Stomach (tissue), 4 donors: Measurements from ENCODE around the gene C2CD4C.

Source experiments
- CTCF ChIP-seq, 7 experiments: fragments of 450-650 bp in 4 of 7; fragments of 200-600 bp in 3 of 7; sonication (generic) in 3 of 7; IDR thresholded peaks; one replicate each; pipeline ENCODE4 v1.5.1; 2016 to 2019; ENCODE audit warnings: antibody characterized with exemption in 7 of 7, control low read depth in 2 of 7, mild to moderate bottlenecking in 1 of 7
- EP300 ChIP-seq: sonication (generic); formaldehyde crosslinking; IDR thresholded peaks from one replicate; pipeline ENCODE4 v1.6.1; 2017; ENCODE audit warnings: antibody characterized with exemption
- POLR2A ChIP-seq, 4 donors: fragments of 450-650 bp; IDR thresholded peaks; one replicate each; pipeline ENCODE4 v1.6.1; 2016; ENCODE audit warnings: antibody characterized with exemption in 4 of 4, control low read depth in 2 of 4, mild to moderate bottlenecking in 1 of 4, moderate library complexity in 1 of 4

- TF ChIP-seq POLR2A (IDR thresholded peaks at IDR 0.05) = no peak
- no peak for TF ChIP-seq EP300
- TF ChIP-seq CTCF (IDR thresholded peaks at IDR 0.05) = no peak
Observed at GRCh38 chr19:455851-456546, 47.1 kb upstream of the C2CD4C start.
